ENCODE results near the gene RAB40C. TPM values are rescaled to one million over a fixed set of nuclear protein-coding genes. Genes with fewer than 3 reads are reported as not detected.
A peak's percentile ranks its signal among the peaks of the same experiment; 100 is the strongest.

Gene RAB40C
- total and polyA plus RNA-seq, 4 donors: 6.1 to 11.0 (median 9.2) TPM

GRCh38 chr16:661184-661821, 71.4 kb downstream of the RAB40C start:
- Histone ChIP-seq H3K36me3 (ENCODE audit: control insufficient read depth in 4 of 4, insufficient read depth in 3 of 4, low read depth in 1 of 4, low read length in 3 of 4) (peaks cover 0 to 2% (median 0%) of the 10 kb centered on the region in 4 donors), H3K4me1 (ENCODE audit: control insufficient read depth in 4 of 4, insufficient read depth in 4 of 4, low read length in 3 of 4) (peaks cover 10 to 22% (median 15%) of the 10 kb centered on the region in 4 donors), H3K4me3 (ENCODE audit: low read depth in 1 of 3, low read length in 3 of 3) (peak overlapping the region in 1 of 3 donors; percentile 19), H3K27me3 (ENCODE audit: control insufficient read depth in 4 of 4, insufficient read depth in 4 of 4, low read length in 3 of 4) (no peaks in the 10 kb centered on the region), H3K9me3 (ENCODE audit: control insufficient read depth in 4 of 4, low read length in 3 of 4) (no peaks in the 10 kb centered on the region), H3K27ac (ENCODE audit: low read depth in 1 of 2, low read length in 2 of 2) (peak overlapping the region; percentile 50 to 52), H3K9ac (ENCODE audit: low read depth in 1 of 2, low read length in 2 of 2) (no peak overlapping the region)
- 44% methylated on average over 35 of the region's 35 CpGs for WGBS
- peak; percentile 35 to 45 for TF ChIP-seq HNF4A (conservative IDR thresholded peaks at IDR 0.05)
- no peak for TF ChIP-seq ATF3 (IDR thresholded peaks at IDR 0.05)
- TF ChIP-seq NR2F2 (IDR thresholded peaks at IDR 0.05): peak; percentile 30
- no peak for TF ChIP-seq RXRA (IDR thresholded peaks at IDR 0.05)
- TF ChIP-seq SP1 (IDR thresholded peaks at IDR 0.05): no peak
- no peak for TF ChIP-seq MAX (IDR thresholded peaks at IDR 0.05)
- no peak for DNase-seq (ENCODE audit: low spot score)

GRCh38 chr16:662095-662494, 72.2 kb downstream of the RAB40C start:
- WGBS: 97% methylated on average over 19 of the region's 19 CpGs
- peaks cover 0 to 2% (median 0%) of the 10 kb centered on the region in 4 donors for H3K36me3 ChIP-seq (ENCODE audit: control insufficient read depth in 4 of 4, insufficient read depth in 3 of 4, low read depth in 1 of 4, low read length in 3 of 4)
- TF ChIP-seq TAF1 (conservative IDR thresholded peaks at IDR 0.05) (no peak), GABPA (IDR thresholded peaks at IDR 0.05 in 1 of 2, conservative IDR thresholded peaks at IDR 0.05 in 1 of 2) (no peak), ATF3 (IDR thresholded peaks at IDR 0.05) (no peak), JUND (IDR thresholded peaks at IDR 0.05) (no peak), CTCF (IDR thresholded peaks at IDR 0.05; ENCODE audit: low read depth, low read length, missing input control) (no peak), MAX (IDR thresholded peaks at IDR 0.05) (no peak), YY1 (IDR thresholded peaks at IDR 0.05) (no peak), HNF4A (conservative IDR thresholded peaks at IDR 0.05) (no peak), NR2F2 (IDR thresholded peaks at IDR 0.05) (no peak), SP1 (IDR thresholded peaks at IDR 0.05) (no peak), FOXA2 (IDR thresholded peaks at IDR 0.05) (no peak), ZBTB33 (IDR thresholded peaks at IDR 0.05) (no peak), EGR1 (IDR thresholded peaks at IDR 0.05; ENCODE audit: low read depth in 2 of 2) (no peak), RAD21 (IDR thresholded peaks at IDR 0.05) (no peak), RXRA (IDR thresholded peaks at IDR 0.05) (no peak), FOXA1 (IDR thresholded peaks at IDR 0.05) (no peak)
- H3K27ac ChIP-seq (ENCODE audit: low read depth in 1 of 2, low read length in 2 of 2): no peak overlapping the region
- H3K4me1 ChIP-seq (ENCODE audit: control insufficient read depth in 4 of 4, insufficient read depth in 4 of 4, low read length in 3 of 4): peaks cover 10 to 22% (median 15%) of the 10 kb centered on the region in 4 donors
- H3K27me3 ChIP-seq (ENCODE audit: control insufficient read depth in 4 of 4, insufficient read depth in 4 of 4, low read length in 3 of 4): no peaks in the 10 kb centered on the region
- no peaks in the 10 kb centered on the region for H3K9me3 ChIP-seq (ENCODE audit: control insufficient read depth in 4 of 4, low read length in 3 of 4)
- H3K4me3 ChIP-seq (ENCODE audit: low read depth in 1 of 3, low read length in 3 of 3): no peak overlapping the region
- no peak for DNase-seq (ENCODE audit: low spot score)
- H3K9ac ChIP-seq (ENCODE audit: low read depth in 1 of 2, low read length in 2 of 2): no peak overlapping the region

All from liver (tissue), 9 donors.